Umbilical cord (tissue), 2 donors: ENCODE results near the gene SMOC1. TPM values are rescaled to one million over a fixed set of nuclear protein-coding genes. Genes with fewer than 3 reads are reported as not detected.
"Not testable (repeated sequence)": the region's sequence is repeated elsewhere in the genome, so short reads cannot be mapped to it uniquely, and the experiment has no call there.

ENCODE experiments used
- DNase-seq: peaks from one replicate; pipeline ENCODE4 v3.0.0-alpha.2; 2015; ENCODE audit warnings: low spot score
- total RNA-seq: library from RNA; depleted of rRNA; stranded (reverse); fragments of >200 nt; gene quantifications from one replicate; pipeline ENCODE4 v1.2.3, GENCODE V29; 2014; ENCODE audit warnings: low replicate concordance; ENCODE audit not compliant: insufficient read depth

The SMOC1 gene
- total RNA-seq, 1 donor from 2014 or later, result 17.6 TPM

DNA sequence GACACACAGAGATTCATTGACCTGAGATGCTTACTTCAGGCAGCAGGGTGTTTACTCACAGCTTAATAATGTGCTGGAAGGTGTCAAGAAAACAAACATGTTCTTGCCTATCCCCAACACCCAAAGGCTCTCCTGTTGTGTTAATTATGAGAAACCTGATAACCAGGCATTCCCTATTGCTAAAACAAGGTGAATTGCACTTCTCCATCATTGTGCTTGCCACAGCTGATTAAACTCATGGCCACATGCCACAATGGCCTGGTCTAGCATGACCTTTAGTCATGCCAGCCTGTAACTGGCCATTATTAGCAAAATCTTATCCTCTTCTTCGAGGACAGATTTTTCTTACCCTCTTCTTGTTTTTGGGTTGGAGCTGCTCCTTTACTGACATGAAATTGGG, 21.4 kb downstream of the SMOC1 start:
- DNase-seq, result no peak

DNA sequence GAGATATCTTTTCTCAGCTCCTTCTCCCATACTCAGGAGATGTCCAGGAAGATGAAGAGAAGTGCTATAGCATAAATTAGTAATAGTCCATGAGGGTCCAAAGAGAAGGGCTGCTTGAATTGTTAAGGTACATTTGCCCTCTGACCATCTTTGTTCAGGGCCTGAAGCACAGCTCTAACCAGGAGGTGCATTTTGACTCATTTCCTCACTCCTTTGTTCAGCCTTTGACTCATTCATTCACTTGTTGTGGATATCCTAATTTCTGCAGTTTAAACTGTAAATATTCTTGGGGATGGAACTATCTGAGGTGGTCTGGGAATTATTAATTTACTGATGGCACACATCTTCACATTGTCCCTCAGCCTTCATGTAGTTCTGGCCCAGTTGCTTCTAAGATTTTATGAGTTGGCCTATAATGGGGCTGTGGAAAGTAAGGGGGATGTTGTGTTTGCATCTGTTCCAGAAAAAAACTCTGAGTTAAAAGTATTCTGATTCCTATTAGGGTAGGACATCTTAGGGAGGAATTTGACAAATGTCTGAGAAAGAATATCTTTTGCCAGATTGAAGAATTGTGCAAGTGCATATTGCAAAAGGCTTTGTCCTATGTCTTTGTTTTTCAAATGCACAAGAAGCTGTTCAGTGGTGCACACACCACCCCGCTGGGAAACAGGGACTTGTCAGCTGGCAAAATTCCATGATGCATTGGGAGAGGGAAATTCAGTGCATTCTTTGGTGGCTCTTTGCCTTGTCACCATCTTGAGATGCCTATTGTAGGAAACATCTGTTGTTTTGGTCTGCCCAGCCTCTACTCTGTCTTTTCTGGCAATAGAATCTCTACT, 22.1 kb downstream of the SMOC1 start:
- no peak for DNase-seq

DNA sequence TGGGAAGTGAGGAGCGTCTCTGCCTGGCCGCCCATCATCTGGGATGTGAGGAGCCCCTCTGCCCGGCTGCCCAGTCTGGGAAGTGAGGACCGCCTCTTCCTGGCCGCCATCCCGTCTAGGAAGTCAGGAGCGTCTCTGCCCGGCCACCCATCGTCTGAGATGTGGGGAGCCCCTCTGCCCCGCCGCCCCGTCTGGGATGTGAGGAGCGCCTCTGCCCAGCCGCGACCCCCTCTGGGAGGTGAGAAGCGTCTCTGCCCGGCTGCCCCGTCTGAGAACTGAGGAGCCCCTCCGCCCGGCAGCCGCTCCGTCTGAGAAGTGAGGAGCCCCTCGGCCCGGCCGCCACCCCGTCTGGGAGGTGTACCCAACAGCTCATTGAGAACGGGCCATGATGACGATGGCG, 23.8 kb downstream of the SMOC1 start:
- not testable (repeated sequence) for DNase-seq

DNA sequence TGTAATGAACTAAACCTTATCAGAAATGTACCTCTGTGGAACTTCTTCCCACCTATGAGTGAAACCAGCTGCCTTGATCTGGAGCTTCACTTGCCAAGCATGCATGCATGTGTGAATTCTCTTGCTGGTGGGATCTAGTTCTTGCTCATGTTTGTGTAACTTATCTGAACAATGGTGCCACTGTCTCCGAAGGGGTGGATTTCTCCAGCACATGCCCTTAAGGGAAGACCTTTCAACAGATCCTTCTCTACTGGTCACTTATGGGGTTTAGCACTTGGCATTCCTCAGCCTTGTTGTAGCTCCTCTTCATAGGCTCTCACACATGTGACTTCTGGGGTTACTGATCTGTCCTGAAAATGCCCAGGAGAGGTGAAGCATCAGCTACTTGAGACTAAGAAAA, 25.0 kb downstream of the SMOC1 start:
- DNase-seq, result no peak

DNA sequence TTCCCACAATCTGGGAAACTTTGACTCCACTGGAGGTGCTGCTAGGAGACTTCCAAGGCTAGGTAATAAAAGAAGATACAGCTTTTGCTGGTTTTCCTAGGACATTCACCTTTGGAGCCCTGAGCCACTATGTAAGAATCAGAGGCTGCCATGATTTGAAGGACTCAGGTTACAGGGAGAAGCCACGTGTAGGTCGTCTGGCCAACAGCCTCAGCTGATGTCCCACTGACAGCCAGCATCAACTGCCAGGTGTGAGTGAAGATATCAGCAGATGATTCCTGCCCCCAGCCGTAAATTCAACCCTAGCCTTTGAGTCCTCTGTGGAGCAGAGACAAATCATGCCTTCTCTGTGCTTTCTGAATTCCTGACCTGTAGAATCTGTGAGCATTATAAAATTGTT, 27.0 kb downstream of the SMOC1 start:
- DNase-seq, result no peak

DNA sequence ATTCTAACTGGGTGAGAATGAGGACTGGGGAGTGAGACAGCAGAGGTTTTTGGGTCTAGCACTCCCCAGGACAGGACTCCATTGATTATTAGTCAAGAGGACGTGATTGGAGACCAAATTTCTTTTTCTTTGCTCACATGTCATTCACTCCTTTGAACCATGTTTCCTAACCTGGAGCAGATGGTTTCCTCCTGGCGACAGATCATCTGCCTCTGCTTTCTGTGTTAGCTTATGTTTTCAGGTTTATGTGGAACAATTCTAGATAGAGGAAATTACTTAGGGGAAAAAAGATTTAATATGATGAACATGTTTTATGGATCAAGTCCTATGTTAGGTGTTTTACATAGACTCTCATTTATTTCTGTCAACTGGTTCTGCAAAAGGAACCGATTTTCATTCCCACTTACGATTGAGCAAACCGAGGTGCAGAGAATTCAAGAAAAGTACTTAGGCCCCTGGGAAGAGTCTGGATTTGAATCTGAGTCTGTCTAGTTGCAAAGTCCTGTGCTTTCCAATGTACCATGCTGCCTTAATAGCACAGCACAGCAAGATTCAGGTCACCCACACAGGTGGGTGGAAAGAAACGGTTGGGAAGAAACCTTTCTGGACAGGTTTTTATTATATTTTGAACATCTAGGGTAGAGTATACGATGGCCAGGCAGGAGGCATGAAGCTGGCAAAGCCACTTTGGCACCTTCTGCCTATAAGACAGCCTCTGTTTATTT, 30.8 kb downstream of the SMOC1 start:
- DNase-seq, result no peak

DNA sequence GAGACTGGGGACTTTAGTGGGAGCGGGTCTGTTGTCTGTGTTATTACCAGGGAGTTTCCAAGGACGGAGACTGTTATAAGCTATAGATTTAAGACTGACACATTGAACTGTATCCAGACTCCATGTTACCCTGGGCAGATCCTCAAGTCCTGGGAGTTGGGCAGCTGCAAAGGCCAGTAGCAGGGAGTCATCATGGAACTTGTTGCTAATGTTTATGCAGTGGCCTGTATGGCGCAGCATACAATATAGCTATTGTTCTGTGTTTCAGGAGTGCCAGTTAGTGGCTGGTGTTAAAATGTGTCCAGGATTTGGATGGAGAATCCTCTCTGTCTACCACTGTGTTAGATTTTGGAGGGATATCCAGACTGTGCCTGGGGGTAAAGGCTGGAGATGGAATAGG, 31.7 kb downstream of the SMOC1 start:
- no peak for DNase-seq

DNA sequence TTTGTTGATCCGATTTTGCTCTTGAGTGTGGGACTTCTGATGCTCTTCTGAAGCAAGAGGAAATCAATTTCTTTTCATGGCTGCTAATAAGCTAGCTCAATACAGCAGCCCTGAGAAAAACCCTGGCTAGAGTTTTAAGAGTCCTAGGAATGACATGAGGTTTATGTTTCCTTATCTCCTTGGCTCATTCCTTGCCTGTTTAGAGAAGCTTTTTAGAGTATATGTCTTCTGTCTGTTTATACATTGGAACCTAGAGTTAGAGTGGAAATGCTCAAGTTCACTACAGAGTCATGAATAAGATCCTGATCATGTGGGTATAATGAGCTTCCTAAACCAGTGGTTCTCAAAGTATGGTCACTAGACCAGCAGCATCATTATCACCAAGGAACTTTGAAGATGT, 34.5 kb downstream of the SMOC1 start:
- DNase-seq, result peak; percentile 34

DNA sequence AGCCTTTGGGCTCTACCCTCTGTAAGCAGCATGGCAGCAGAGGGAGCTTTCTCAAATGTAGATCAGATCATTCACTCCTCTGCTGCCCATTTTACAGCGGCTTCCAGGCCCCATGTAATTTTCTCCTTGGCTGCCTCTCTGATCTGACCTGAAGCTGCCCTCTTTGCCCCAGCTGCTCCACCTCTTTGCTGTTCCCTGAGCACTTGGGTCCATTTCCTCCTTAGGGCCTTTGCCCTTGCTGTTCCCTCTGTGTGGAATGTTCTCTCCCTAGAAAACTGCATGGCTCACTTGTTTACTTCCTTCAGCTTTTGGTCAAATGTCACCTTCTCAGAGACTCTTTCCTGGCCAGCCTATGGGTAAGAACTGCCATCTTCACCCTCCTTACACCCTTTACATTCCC, 37.2 kb downstream of the SMOC1 start:
- DNase-seq, result no peak

DNA sequence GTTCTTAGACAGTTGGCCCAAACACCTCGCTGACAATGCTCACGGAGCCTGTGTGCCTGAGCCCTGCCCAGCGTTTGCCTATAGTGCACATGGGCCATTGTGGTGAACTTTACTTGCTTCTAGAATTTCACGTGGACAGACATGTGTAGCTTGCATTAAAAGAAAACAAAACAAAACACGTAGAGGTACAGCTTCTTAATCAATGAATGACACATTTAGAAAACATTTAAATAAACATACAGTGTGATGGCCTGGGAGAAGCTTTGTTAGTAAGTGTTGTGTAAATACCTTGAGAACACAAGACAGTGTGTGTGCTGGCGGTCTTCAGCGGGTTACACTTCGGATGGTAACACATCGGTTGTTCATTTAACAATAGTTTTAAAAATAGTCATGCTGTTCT, 38.1 kb downstream of the SMOC1 start:
- no peak for DNase-seq

DNA sequence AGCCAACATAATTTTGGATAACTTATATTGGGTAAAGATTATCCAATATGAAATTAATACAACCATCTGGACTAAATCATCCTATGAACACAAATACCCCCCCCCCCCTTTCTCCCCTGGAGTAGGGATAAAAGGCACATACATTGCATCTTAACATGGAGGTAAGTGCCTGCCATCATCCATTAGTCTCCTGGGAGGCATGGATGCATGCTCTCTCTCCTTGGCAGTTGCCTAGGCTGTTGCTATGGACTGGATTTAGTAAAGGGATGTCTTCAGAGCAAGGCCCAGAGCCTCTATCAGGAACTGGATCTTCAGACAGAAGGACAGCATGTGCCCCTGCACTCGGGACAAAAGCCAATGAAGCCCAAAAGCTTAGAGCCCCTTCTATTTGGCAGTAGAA, 40.6 kb downstream of the SMOC1 start:
- no peak for DNase-seq

DNA sequence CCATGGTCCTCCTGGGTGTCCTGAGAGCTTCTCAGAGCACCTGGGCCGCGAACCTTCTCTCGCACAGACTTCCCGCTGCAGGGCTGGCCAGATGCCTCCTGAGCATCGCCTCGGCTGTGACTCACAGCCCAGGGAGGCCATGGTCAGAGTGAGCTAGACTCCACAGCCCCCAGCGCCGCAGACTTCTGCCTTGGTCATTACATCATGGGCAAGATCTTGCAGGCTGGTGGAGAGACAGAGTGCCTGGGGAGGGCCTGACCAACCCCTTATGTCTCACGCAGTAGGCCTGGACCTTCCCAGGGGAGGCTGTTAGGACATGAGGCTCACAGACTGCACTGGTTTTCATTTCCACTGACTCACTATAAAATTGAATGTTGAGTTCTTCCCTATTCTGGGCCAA, 41.8 kb downstream of the SMOC1 start:
- DNase-seq, result no peak

DNA sequence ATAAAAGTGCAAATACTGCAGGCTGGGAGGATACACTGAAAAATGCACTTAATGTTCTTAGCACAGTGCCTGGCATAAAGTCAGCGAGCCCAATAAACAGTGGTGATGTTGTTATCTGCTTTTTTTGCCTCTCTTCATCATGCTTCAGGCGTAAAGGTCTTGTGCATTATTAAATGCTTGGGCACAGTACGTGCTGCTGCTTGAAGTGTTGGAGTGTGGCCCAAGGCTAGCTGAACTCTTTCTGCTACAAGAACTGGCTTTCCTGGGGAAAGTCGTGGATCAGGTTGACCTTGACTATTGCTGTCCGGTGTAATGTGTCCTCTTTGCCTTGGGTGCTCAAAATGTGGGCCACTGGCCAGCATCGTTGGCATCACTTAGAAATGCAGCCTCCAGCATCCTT, 43.0 kb downstream of the SMOC1 start:
- no peak for DNase-seq

DNA sequence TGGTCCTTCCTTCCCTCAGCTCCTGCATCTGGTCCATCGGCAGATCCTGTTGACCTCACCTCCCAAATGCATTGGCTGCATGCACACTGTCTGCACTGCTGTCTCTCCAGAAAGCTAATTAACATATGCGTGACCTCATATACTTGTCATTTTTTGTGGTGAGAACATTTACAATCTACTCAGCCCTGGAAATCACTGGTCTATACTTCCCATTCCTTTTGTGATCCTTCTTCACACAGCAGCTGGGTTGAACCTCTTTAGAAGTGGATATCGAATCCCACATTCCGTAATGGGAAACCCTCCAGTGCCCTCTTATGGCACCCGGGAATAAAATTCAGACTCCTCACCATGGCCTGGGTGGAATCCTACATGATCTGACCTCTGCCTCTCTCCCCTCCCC, 45.0 kb downstream of the SMOC1 start:
- no peak for DNase-seq

DNA sequence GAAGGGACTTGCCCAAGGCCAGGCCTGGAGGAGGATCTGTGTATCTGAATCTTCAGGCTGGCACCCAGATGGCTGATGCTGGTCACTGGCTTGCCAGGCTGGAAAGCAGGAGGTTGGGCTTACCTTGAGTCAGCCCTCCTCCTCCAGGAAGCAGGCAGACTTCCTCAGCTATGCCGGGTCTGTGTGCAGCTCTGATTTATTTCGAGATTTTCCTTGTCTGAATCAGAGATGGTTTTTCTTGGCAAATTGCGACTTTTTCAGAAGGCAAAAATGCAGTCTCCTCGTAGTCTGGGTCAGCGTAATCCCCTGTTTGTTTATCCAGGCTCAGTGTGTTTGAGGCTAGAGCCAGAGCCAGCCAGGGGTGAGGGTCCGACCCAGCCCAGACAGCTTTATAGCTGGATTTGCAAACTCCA, 48.9 kb downstream of the SMOC1 start:
- peak; percentile 94 for DNase-seq

DNA sequence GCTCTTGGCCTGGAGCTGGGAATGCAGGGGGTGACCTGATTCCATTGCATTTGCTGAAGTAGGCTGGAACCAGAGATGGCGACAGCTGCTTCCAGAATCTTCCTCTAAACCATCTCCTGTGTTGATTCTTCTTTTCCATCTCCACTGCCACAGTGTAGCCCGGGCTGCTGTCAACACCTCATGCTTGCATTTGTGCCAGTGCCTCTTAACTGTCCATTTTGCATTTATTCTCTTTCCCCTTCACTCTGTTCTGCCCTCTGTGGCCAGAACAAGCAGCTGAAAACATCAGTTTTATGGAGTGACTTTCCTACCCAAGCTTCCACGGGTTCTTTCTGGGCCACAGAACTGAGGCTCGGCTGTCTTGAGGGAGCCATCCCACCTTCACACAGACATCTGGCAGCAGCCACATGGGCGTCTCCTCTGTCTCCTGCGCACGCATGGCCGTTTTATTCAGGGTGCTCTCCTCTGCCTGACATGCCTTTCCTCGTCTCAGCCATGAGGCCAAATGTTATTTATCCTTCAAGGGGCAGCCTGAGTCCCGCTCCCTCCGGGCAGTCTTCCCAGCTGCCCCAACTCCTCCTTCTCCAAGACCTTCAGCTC, 51.7 kb downstream of the SMOC1 start:
- no peak for DNase-seq

DNA sequence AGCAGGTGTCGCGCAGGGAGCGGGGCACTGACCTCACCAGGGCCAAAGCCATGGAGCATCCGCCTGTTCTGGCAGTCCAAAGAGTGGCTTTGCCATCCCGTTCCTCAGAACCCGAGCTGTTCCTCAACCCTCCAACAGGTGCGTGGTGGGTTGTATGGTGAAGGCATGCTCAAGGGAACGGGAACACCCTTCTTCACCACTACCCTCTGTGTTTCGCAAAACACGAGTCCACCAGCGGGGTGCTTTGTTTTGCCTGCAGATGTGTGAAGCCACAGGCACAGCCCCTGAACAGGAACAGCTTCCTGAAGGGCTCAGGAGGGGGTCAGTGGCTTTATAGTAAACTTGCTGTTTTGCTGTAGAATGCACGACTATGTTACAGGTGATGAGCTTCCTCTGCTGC, 52.7 kb downstream of the SMOC1 start:
- no peak for DNase-seq

DNA sequence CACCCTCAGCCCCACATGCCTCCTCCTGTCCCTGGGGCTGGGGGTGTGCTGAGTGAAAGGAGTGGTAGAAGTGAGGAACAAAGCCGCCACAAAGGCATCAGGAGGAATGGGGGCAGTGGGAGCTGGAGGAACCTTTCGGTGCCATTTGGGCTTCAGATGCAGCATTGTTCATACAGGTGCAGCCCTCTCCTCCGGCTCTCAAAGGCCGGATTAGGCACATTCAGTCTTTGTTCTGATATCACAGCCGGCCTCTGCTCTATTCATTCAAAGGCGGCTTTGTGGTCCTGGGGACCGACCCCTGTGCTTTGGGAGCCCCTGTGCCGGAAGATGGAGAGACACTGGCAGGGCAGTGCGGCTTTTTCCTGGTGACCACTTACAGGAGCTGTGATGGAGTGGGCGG, 53.2 kb downstream of the SMOC1 start:
- no peak for DNase-seq

DNA sequence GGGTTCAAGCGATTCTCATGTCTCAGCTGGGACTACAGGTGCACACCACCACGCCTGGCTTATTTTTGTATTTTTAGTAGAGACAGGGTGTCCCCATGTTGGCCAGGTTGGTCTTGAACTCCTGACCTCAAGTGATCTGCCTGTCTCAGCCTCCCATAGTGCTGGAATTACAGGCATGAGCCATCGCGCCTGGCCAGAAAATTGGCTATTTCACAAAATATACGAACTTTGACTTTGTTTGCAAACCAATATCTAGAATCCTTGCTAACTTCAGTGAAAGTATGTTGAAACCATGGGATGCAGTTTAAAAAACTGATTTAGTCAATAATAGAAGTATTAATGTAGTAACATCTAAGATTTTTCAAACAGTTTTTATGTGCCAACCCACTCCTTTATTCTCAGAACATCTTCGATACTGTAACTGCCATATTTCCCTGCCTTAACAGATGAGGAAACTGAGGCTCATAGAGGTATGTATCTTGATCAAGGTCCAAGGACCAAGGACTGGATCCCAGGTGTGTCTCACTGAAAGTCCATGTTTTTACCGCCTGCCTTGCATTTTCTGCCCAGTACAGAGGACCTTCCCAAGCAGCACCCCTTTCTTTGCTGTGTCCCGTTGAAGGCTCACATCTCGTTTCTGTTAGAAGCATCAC, 54.5 kb downstream of the SMOC1 start:
- no peak for DNase-seq

DNA sequence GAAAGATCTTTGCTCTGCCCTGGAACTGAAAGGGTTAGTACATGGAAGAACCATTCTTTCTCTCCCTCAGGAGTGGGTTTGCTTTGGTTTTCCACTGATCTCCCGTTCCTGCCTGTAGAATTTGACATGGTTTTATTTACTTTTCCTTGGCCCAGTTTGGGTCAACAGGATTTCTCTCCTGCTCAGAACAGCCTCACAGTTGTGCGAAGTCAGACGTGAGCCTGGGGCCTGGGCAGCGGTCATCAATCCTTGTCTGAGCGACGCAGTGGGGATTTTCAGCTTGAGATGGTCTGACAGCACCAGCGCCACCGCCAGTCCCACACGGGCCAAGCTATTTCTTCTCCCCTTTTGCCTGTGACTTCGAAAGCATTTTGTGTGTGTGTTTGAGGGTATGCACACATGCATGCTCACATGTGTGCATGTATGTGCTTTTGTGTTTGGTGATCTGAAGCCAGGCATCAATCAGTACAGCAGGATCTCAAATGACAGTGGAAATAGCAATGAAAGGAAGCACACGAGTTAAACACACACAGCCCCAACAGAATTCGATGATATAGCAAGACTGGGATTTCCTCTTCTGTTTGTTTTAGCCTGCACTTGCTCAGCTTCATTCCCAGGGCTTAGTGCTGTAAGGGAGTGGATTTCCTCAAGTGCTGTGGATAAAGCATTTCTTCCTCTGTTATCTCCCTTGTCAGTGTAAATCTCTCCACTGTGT, 58.3 kb downstream of the SMOC1 start:
- DNase-seq, result peak; percentile 93

DNA sequence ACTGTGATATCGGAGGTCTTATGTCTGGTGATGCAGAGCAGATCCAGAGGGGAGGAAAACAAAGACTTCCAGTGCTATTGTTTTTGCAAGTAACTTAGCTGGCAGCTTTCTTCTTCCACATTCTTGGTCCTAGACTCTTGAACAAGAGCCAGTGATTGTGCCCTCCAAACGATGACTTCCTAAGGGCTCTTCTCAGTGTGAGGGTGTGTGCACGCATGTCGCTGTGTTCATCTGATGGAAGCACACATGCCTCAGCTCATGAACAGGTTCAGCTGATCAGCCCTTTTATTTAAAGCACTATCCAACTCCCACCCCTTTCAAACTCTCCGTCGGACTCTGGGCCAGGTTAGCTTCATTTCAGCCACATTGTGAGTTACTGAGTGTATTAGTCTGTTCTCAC, 59.5 kb downstream of the SMOC1 start:
- DNase-seq, result no peak
